Lower lobe of right lung (tissue), 2 donors: Measurements from ENCODE around the gene RP9. TPM values are rescaled to one million over a fixed set of nuclear protein-coding genes. Genes with fewer than 3 reads are reported as not detected.
"Not testable (repeated sequence)": the region's sequence is repeated elsewhere in the genome, so short reads cannot be mapped to it uniquely, and the experiment has no call there.

Experiments
- ATAC-seq, 2 donors: fragments of 200-7000 bp; cut with Tn5 transposase; one replicate each; pipeline ENCODE4 v1.9.1; 2020 to 2022; ENCODE audit warnings: mild to moderate bottlenecking in 2 of 2, moderate library complexity in 2 of 2
- DNase-seq: peaks from one replicate; pipeline ENCODE4 v3.0.0-alpha.2; 2020
- H3K27ac ChIP-seq: fragments of 200-600 bp; one replicate; pipeline ENCODE4 v1.8.0; 2022
- H3K27me3 ChIP-seq: fragments of 200-600 bp; one replicate; pipeline ENCODE4 v1.8.0; 2022; ENCODE audit warnings: low read depth
- H3K36me3 ChIP-seq: fragments of 200-600 bp; one replicate; pipeline ENCODE4 v1.8.0; 2022; ENCODE audit warnings: mild to moderate bottlenecking
- H3K4me1 ChIP-seq: fragments of 200-600 bp; one replicate; pipeline ENCODE4 v1.8.0; 2022
- H3K4me3 ChIP-seq: fragments of 200-600 bp; one replicate; pipeline ENCODE4 v1.8.0; 2022; ENCODE audit warnings: mild to moderate bottlenecking
- H3K9me3 ChIP-seq: fragments of 200-600 bp; one replicate; pipeline ENCODE4 v1.8.0; 2022
- CTCF ChIP-seq: fragments of 200-600 bp; IDR thresholded peaks from one replicate; pipeline ENCODE4 v1.8.0; 2022; ENCODE audit warnings: antibody characterized with exemption, mild to moderate bottlenecking
- intact Hi-C: fragments of 100-400 bp; cut with DNase I; formaldehyde crosslinking; loops from one replicate; pipeline ENCODE4 v1.11.0; 2022
- total RNA-seq: library from RNA; stranded (reverse); fragmentation: NEBNext Ultra II Directional; extraction: Animal tissue kit (Norgen Biotek cat#: 25700); gene quantifications from one replicate; pipeline ENCODE4 v1.2.1, GENCODE V29; 2021
- donor health status: DM: no; HTN: yes; CAD: no; lungs with severe emphysema.

The RP9 gene
- total RNA-seq, 1 donor from 2014 or later: 11.6 TPM

- intact Hi-C loops: no loop called here
- peak overlapping the region; percentile 97 for H3K4me3 ChIP-seq
- peak; percentile 52 for TF ChIP-seq CTCF
- H3K36me3 ChIP-seq: peaks cover 16% of the 10 kb centered on the region
- no peaks in the 10 kb centered on the region for H3K27me3 ChIP-seq
- H3K4me1 ChIP-seq: peaks cover 31% of the 10 kb centered on the region
- H3K27ac ChIP-seq: no peak overlapping the region
- peak; percentile 19 to 47 for ATAC-seq
- no peak for DNase-seq
- no peaks in the 10 kb centered on the region for H3K9me3 ChIP-seq
Observed at GRCh38 chr7:33107136-33108066, 1.8 kb downstream of the RP9 start.

- peaks cover 71% of the 10 kb centered on the region for H3K36me3 ChIP-seq
- H3K27me3 ChIP-seq: no peaks in the 10 kb centered on the region
- no peak overlapping the region for H3K4me3 ChIP-seq
- DNase-seq (no peak), ATAC-seq (no peak)
- intact Hi-C loops: no loop called here
- no peak for TF ChIP-seq CTCF
- no peaks in the 10 kb centered on the region for H3K9me3 ChIP-seq
- peaks cover 10% of the 10 kb centered on the region for H3K4me1 ChIP-seq
- no peak overlapping the region for H3K27ac ChIP-seq
Observed at GRCh38 chr7:33101906-33102305, 7.3 kb downstream of the RP9 start.

- peaks cover 82% of the 10 kb centered on the region for H3K36me3 ChIP-seq
- intact Hi-C loops: no loop called here
- DNase-seq: no peak
- no peak for TF ChIP-seq CTCF
- no peaks in the 10 kb centered on the region for H3K4me1 ChIP-seq
- no peak for ATAC-seq
- no peaks in the 10 kb centered on the region for H3K9me3 ChIP-seq
- H3K4me3 ChIP-seq: no peak overlapping the region
- no peaks in the 10 kb centered on the region for H3K27me3 ChIP-seq
- no peak overlapping the region for H3K27ac ChIP-seq
Observed at GRCh38 chr7:33100770-33101169, 8.4 kb downstream of the RP9 start.

GRCh38 chr7:33099154-33099940 is 9.9 kb downstream of the RP9 start:
- Histone ChIP-seq H3K27me3 (no peaks in the 10 kb centered on the region), H3K27ac (no peak overlapping the region), H3K4me3 (no peak overlapping the region), H3K36me3 (peaks cover 95% of the 10 kb centered on the region), H3K4me1 (no peaks in the 10 kb centered on the region), H3K9me3 (no peaks in the 10 kb centered on the region)
- DNase-seq: no peak
- intact Hi-C loops: no loop called here
- no peak for TF ChIP-seq CTCF
- peak; percentile 21 to 71 for ATAC-seq

GRCh38 chr7:33094745-33095275 is 14.4 kb downstream of the RP9 start:
- H3K4me1 ChIP-seq, DNase-seq, intact Hi-C loops, ATAC-seq, H3K27me3 ChIP-seq, H3K4me3 ChIP-seq, H3K9me3 ChIP-seq, H3K27ac ChIP-seq: not testable (repeated sequence)
- H3K36me3 ChIP-seq: peaks cover 68% of the 10 kb centered on the region
